Measurements from ENCODE around the gene SPAG9.
A peak's percentile ranks its signal among the peaks of the same experiment; 100 is the strongest.

The SPAG9 gene

GRCh38 chr17:51152766-51153209, 32.1 kb upstream of the SPAG9 start:
- H3K9ac ChIP-seq (ENCODE audit: low read length), result peak overlapping the region; percentile 45; the same call in 1 of the 2 replicates
- TF ChIP-seq EZH2 (optimal IDR thresholded peaks at IDR 0.05; ENCODE audit: low read depth, low read length), result no peak
- no peak for TF ChIP-seq CTCF (IDR thresholded peaks at IDR 0.05; ENCODE audit: low read length)
- TF ChIP-seq EZH2phosphoT487 (IDR thresholded peaks at IDR 0.05; ENCODE audit: low read length), result no peak
- peaks cover 44% of the 10 kb centered on the region for H3K79me2 ChIP-seq (ENCODE audit: low read length)
- no peaks in the 10 kb centered on the region for H3K27me3 ChIP-seq (replicated peaks; ENCODE audit: insufficient read depth, low read length)
- no peaks in the 10 kb centered on the region for H3K9me3 ChIP-seq (replicated peaks; ENCODE audit: insufficient read depth, low read length)
- no peaks in the 10 kb centered on the region for H3K9me2 ChIP-seq (replicated peaks; ENCODE audit: insufficient read depth, low read length)
- H3K4me1 ChIP-seq (ENCODE audit: low read length), result peaks cover 5% of the 10 kb centered on the region; the same call in 1 of the 2 replicates
- peaks cover 6% of the 10 kb centered on the region for H3K36me3 ChIP-seq (replicated peaks; ENCODE audit: insufficient read depth, low read length)
- H3K4me2 ChIP-seq (ENCODE audit: low read depth, low read length), result peak overlapping the region; percentile 91
- peak overlapping the region; percentile 85 for H2AFZ ChIP-seq (ENCODE audit: low read length)
- no peaks in the 10 kb centered on the region for H4K20me1 ChIP-seq (ENCODE audit: insufficient read depth, low read length)
- peaks cover 7% of the 10 kb centered on the region; the same call in 1 of the 2 replicates for H3F3A ChIP-seq (ENCODE audit: insufficient read depth, low read length)
- peak overlapping the region; percentile 40; the same call in 1 of the 2 replicates for H3K27ac ChIP-seq (ENCODE audit: low read length)
- DNase-seq, result no peak
- H3K4me3 ChIP-seq (ENCODE audit: low read length), result peak overlapping the region; percentile 54

DNA sequence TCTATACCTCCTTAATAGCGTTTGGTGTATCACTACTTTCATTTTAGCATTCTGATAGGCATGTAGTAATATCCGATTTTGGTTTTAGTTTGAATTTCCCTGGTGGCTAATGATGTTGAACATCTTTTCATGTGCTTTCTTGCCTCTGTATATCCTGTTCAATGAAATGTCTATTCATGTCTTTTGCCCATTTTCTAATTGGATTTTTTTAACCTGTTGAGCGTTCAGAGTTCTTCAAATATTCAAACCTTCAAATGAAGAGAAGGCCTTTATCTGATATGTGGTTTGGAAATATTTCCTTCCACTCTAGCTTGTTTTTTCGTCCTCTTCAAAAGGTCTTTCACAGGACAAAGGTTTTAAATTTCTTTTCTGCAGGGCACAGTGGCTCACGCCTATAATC, 30.3 kb upstream of the SPAG9 start:
- H3F3A ChIP-seq (ENCODE audit: insufficient read depth, low read length), result peaks cover 7% of the 10 kb centered on the region; the same call in 1 of the 2 replicates
- no peaks in the 10 kb centered on the region for H4K20me1 ChIP-seq (ENCODE audit: insufficient read depth, low read length)
- H3K4me3 ChIP-seq (ENCODE audit: low read length), result no peak overlapping the region
- peaks cover 25% of the 10 kb centered on the region for H3K79me2 ChIP-seq (ENCODE audit: low read length)
- no peak for DNase-seq
- H3K27ac ChIP-seq (ENCODE audit: low read length), result no peak overlapping the region
- H3K4me2 ChIP-seq (ENCODE audit: low read depth, low read length), result no peak overlapping the region
- no peaks in the 10 kb centered on the region; the same call in 1 of the 2 replicates for H3K36me3 ChIP-seq (replicated peaks; ENCODE audit: insufficient read depth, low read length)
- H3K9me3 ChIP-seq (replicated peaks; ENCODE audit: insufficient read depth, low read length), result no peaks in the 10 kb centered on the region
- H3K4me1 ChIP-seq (ENCODE audit: low read length), result peaks cover 5% of the 10 kb centered on the region; the same call in 1 of the 2 replicates
- no peaks in the 10 kb centered on the region for H3K27me3 ChIP-seq (replicated peaks; ENCODE audit: insufficient read depth, low read length)
- no peak overlapping the region for H3K9ac ChIP-seq (ENCODE audit: low read length)
- TF ChIP-seq EZH2 (optimal IDR thresholded peaks at IDR 0.05; ENCODE audit: low read depth, low read length) (no peak), CTCF (IDR thresholded peaks at IDR 0.05; ENCODE audit: low read length) (no peak), EZH2phosphoT487 (IDR thresholded peaks at IDR 0.05; ENCODE audit: low read length) (no peak)
- no peaks in the 10 kb centered on the region for H3K9me2 ChIP-seq (replicated peaks; ENCODE audit: insufficient read depth, low read length)
- no peak overlapping the region for H2AFZ ChIP-seq (ENCODE audit: low read length)

GRCh38 chr17:51149163-51149562, 28.5 kb upstream of the SPAG9 start:
- peaks cover 8% of the 10 kb centered on the region for H3K79me2 ChIP-seq (ENCODE audit: low read length)
- no peak overlapping the region for H3K9ac ChIP-seq (ENCODE audit: low read length)
- no peak overlapping the region for H3K4me3 ChIP-seq (ENCODE audit: low read length)
- H2AFZ ChIP-seq (ENCODE audit: low read length), result no peak overlapping the region
- peaks cover 7% of the 10 kb centered on the region; the same call in 1 of the 2 replicates for H3F3A ChIP-seq (ENCODE audit: insufficient read depth, low read length)
- H3K4me2 ChIP-seq (ENCODE audit: low read depth, low read length), result no peak overlapping the region
- H3K36me3 ChIP-seq (replicated peaks; ENCODE audit: insufficient read depth, low read length), result no peaks in the 10 kb centered on the region
- H3K27me3 ChIP-seq (replicated peaks; ENCODE audit: insufficient read depth, low read length), result no peaks in the 10 kb centered on the region
- peaks cover 5% of the 10 kb centered on the region; the same call in 1 of the 2 replicates for H3K4me1 ChIP-seq (ENCODE audit: low read length)
- DNase-seq, result no peak
- no peak overlapping the region for H3K27ac ChIP-seq (ENCODE audit: low read length)
- TF ChIP-seq EZH2 (optimal IDR thresholded peaks at IDR 0.05; ENCODE audit: low read depth, low read length), result no peak
- TF ChIP-seq EZH2phosphoT487 (IDR thresholded peaks at IDR 0.05; ENCODE audit: low read length), result no peak
- TF ChIP-seq CTCF (IDR thresholded peaks at IDR 0.05; ENCODE audit: low read length), result no peak
- H3K9me2 ChIP-seq (replicated peaks; ENCODE audit: insufficient read depth, low read length), result no peaks in the 10 kb centered on the region
- no peaks in the 10 kb centered on the region for H3K9me3 ChIP-seq (replicated peaks; ENCODE audit: insufficient read depth, low read length)
- no peaks in the 10 kb centered on the region for H4K20me1 ChIP-seq (ENCODE audit: insufficient read depth, low read length)

Measured in MM.1S (cell line).